Thoracic aorta (tissue), 2 donors: Measurements from ENCODE around the gene RNF144A. TPM values are rescaled to one million over a fixed set of nuclear protein-coding genes. Genes with fewer than 3 reads are reported as not detected.

ENCODE experiments used
- ATAC-seq: fragments of 150-250 bp; one replicate; pipeline ENCODE4 v1.8.0; 2017; ENCODE audit warnings: low read depth; ENCODE audit not compliant: insufficient number of reproducible peaks, low FRiP score
- DNase-seq: peaks from one replicate; pipeline ENCODE4 v3.0.0-alpha.2; 2020; ENCODE audit warnings: low spot score
- H3K27ac ChIP-seq, 2 donors: fragments of 200-600 bp; sonication (generic); 1 replicate in 1 of 2; 2 replicates in 1 of 2; pipeline ENCODE4 v1.5.1; 2016; ENCODE audit warnings: mild to moderate bottlenecking in 2 of 2, moderate library complexity in 2 of 2
- H3K27me3 ChIP-seq: fragments of 200-600 bp; sonication (generic); replicated peaks from 2 replicates; pipeline ENCODE4 v1.6.0; 2016; ENCODE audit warnings: mild to moderate bottlenecking; ENCODE audit not compliant: insufficient read depth
- H3K36me3 ChIP-seq: fragments of 200-600 bp; sonication (generic); one replicate; pipeline ENCODE4 v1.5.1; 2016
- H3K4me1 ChIP-seq, 2 donors: fragments of 200-600 bp; sonication (generic); 1 replicate in 1 of 2; 2 replicates in 1 of 2; pipeline versions ENCODE4 v1.5.1 to v1.6.0; 2016; ENCODE audit warnings: low read depth in 2 of 2, mild to moderate bottlenecking in 1 of 2; ENCODE audit not compliant: control insufficient read depth in 1 of 2
- H3K4me3 ChIP-seq: fragments of 200-600 bp; sonication (generic); 2 replicates; pipeline ENCODE4 v1.5.1; 2016; ENCODE audit warnings: mild to moderate bottlenecking
- H3K9me3 ChIP-seq: fragments of 200-600 bp; sonication (generic); 2 replicates; pipeline ENCODE4 v1.5.1; 2016
- total RNA-seq, 2 donors: library from RNA; depleted of rRNA; stranded (reverse); fragments of >200 nt; gene quantifications; one replicate each; pipeline versions ENCODE4 v1.1.0 to v1.2.3, GENCODE V29; 2016
- TF ChIP-seq, protein P1 (sequence below): fragments of 200-600 bp; sonication (generic); IDR thresholded peaks from one replicate; pipeline ENCODE4 v1.5.1; 2019; ENCODE audit warnings: antibody characterized with exemption

Gene RNF144A
- total RNA-seq, 2 donors from 2014 or later = 3.4 to 6.2 TPM

DNA sequence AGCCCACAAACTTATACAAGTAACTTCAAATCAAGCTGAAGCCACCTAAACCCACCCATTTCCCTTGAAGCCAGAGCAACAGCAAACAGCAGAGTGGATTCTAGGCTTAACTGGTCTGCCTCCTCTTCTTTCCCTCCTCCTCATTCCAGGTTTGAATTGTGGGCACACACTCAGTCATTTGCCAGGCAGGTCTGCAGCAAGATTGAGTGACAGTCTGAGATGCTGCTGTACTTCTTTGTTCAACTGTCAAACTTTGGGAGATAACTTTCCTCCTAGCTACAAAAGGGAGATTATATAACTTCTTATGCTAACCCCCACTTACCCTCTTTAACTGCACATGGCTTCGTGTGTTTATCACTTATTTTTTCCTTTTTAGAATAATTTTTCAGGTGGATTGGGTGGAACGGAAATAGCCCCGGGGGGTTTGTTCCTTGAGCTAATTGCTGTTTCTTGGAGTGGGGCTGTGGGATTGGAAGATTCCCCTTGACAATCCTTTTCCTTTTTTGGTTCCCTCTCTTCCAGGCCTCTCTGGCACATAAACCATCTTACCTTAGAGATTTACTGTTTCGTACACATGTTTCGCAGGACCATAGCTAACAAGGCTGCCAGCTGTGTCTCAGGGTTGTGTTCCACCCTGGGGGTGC, 55.0 kb downstream of the RNF144A start:
- no peaks in the 10 kb centered on the region for H3K9me3 ChIP-seq
- no peaks in the 10 kb centered on the region for H3K36me3 ChIP-seq
- H3K27me3 ChIP-seq = no peaks in the 10 kb centered on the region
- ATAC-seq = no peak
- peaks cover 0 to 6% of the 10 kb centered on the region in 2 donors for H3K4me1 ChIP-seq
- no peak overlapping the region for H3K27ac ChIP-seq
- TF ChIP-seq, protein P1, sequence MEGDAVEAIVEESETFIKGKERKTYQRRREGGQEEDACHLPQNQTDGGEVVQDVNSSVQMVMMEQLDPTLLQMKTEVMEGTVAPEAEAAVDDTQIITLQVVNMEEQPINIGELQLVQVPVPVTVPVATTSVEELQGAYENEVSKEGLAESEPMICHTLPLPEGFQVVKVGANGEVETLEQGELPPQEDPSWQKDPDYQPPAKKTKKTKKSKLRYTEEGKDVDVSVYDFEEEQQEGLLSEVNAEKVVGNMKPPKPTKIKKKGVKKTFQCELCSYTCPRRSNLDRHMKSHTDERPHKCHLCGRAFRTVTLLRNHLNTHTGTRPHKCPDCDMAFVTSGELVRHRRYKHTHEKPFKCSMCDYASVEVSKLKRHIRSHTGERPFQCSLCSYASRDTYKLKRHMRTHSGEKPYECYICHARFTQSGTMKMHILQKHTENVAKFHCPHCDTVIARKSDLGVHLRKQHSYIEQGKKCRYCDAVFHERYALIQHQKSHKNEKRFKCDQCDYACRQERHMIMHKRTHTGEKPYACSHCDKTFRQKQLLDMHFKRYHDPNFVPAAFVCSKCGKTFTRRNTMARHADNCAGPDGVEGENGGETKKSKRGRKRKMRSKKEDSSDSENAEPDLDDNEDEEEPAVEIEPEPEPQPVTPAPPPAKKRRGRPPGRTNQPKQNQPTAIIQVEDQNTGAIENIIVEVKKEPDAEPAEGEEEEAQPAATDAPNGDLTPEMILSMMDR = no peak
- no peak overlapping the region for H3K4me3 ChIP-seq
- no peak for DNase-seq

DNA sequence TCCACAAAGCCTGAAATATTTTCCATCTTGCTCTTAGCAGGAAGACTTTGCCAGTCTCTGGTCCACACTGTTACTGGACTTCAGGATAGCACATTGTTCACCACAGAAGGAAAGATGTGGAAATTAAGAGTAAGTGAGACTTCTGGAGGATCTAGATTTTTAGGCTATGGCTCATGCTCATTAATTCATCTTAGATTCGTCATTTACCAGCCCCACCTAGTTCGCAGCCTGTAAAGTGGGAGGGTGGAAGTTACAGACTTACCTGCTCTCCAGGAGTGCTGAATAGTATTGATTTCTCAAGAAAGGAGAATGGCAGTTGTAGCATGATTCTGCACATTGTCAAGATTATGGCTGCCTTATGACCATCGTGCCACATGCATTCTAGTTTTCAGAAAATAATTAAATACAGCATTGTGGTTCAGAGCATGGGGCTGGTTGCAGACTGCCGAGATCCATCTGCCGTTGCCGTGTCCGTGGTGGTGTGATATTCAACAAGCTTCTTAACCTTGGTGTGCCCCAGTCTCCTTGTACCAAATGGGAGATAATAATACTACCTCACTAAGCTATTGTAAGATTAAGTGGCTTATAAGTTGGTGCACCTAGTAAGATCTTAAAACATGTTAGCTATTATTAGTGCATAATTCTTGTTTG, 56.8 kb downstream of the RNF144A start:
- H3K27me3 ChIP-seq = no peaks in the 10 kb centered on the region
- H3K9me3 ChIP-seq = no peaks in the 10 kb centered on the region
- H3K4me1 ChIP-seq = peaks cover 0 to 6% of the 10 kb centered on the region in 2 donors
- ATAC-seq (no peak), DNase-seq (no peak)
- TF ChIP-seq, protein P1 = no peak
- no peak overlapping the region for H3K4me3 ChIP-seq
- no peaks in the 10 kb centered on the region for H3K36me3 ChIP-seq
- no peak overlapping the region for H3K27ac ChIP-seq

DNA sequence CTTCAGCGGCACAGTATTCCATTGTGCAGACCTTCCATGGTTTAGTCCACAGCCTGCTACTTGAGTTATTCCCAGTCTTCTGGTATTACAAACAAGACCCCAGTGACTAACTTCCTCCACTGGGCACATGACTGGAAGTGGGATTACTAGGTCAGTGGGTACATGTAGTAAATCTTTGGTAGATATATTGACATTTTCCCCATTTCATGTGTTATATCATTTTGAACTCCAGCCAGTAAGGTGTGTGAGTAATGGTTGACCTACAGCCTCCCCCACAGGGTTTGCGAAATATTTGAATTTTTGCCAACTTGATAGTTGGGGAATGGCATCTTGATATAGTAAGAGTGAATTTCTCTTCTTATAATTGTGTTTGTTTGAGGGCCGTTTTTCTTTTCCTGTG, 58.8 kb downstream of the RNF144A start:
- DNase-seq = no peak
- TF ChIP-seq, protein P1 = no peak
- Histone ChIP-seq H3K9me3 (no peaks in the 10 kb centered on the region), H3K36me3 (no peaks in the 10 kb centered on the region), H3K4me1 (peaks cover 0 to 6% of the 10 kb centered on the region in 2 donors), H3K4me3 (no peak overlapping the region), H3K27me3 (no peaks in the 10 kb centered on the region), H3K27ac (no peak overlapping the region)
- ATAC-seq = no peak

DNA sequence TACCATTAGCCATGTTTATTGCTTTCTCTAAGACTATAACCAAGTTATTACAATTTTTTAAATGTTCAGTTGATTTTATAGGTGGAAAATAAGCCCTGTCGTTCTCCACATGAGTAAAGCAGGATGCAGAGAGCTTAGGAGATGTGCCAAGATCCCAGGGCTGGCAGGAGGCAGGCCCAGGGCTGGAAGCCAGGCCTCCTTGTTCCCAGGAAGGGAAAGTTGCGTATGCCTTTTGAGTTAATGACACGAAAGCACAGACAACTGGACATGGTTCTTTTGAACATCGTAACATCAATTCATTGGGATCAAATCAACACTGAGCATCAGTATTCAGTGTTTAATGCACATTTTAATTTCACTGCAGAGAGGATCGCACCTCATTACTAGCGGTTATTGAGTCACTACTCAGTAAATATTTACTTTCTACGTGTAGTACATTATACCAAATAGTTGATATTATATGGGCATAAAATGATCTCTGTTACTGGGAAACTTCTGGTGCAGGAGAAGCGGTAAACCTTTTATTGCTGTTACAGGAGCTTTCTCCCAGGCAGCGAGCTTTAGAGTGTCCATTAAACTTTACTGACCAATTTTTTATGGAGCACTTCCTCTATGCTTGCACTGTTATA, 60.0 kb downstream of the RNF144A start:
- TF ChIP-seq, protein P1 = no peak
- no peaks in the 10 kb centered on the region for H3K9me3 ChIP-seq
- H3K27me3 ChIP-seq = no peaks in the 10 kb centered on the region
- H3K4me3 ChIP-seq = no peak overlapping the region
- DNase-seq (no peak), ATAC-seq (no peak)
- H3K4me1 ChIP-seq = peaks cover 0 to 6% of the 10 kb centered on the region in 2 donors
- no peaks in the 10 kb centered on the region for H3K36me3 ChIP-seq
- H3K27ac ChIP-seq = no peak overlapping the region

DNA sequence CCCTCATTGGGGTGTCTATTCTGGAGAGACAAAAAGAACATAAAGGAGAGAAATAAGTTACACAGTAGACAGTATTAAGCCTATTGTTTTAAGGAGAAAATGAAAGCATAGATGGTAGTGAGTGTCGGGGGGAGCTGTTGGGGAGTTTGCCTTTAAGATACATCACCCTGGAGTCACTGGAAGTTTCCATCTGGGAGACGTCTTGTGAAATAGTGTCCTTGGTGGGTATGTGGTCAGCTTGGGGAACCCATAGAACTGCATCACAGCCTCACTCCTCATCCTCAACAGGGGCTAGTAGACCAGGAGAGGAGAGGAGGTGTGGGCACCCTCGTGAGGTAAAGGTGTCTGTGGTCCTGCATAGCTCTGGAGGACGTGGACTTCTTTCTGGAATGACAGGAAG, 60.6 kb downstream of the RNF144A start:
- Histone ChIP-seq H3K9me3 (no peaks in the 10 kb centered on the region), H3K27me3 (no peaks in the 10 kb centered on the region), H3K4me1 (peaks cover 0 to 6% of the 10 kb centered on the region in 2 donors), H3K4me3 (no peak overlapping the region), H3K36me3 (no peaks in the 10 kb centered on the region), H3K27ac (no peak overlapping the region)
- DNase-seq (no peak), ATAC-seq (no peak)
- TF ChIP-seq, protein P1 = no peak
